A549 (cell line): ENCODE data around the gene TMEM247. TPM values are rescaled to one million over a fixed set of nuclear protein-coding genes. Genes with fewer than 3 reads are reported as not detected.

Experiments
- ATAC-seq, 2 experiments: fragments of 200-7000 bp in 1 of 2; fragments of >200 bp in 1 of 2; cut with Nextera tagmentation in 1 of 2; cut with Tn5 transposase in 1 of 2; 3 replicates each; pipeline versions ENCODE4 v1.8.0 to v1.9.1; 2018 to 2020; ENCODE audit warnings: mild to moderate bottlenecking in 1 of 2, moderate library complexity in 1 of 2
- CTCF ChIA-PET: fragments of 300-600 bp; sonication (Branson Sonifier 250); formaldehyde crosslinking; extraction: SDS; loops from one replicate; lab custom pipeline; 2021; ENCODE audit warnings: antibody characterized with exemption, inconsistent platforms; lab: Yijun Ruan, JAX
- POLR2A ChIA-PET: fragments of 350-600 bp; formaldehyde crosslinking; extraction: SDS; loops from one replicate; lab custom pipeline; 2021; ENCODE audit warnings: antibody characterized with exemption, inconsistent platforms; lab: Yijun Ruan, JAX
- DNase-seq, 2 experiments: peaks; one replicate each; pipeline versions ENCODE4 v3.0.0 to v3.0.0-alpha.2; 2011 to 2016; ENCODE audit warnings: low read depth in 1 of 2, low spot score in 1 of 2
- FAIRE-seq: peaks from 2 replicates; lab custom pipeline; 2011; peaks lifted over from hg19 to GRCh38; lab: Jason Lieb, UNC
- H3K27ac ChIP-seq, 2 experiments: fragments of >200 bp; sonication (Bioruptor Twin); formaldehyde crosslinking; 3 replicates each; pipeline ENCODE4 v1.5.1; 2016 to 2017
- H3K4me1 ChIP-seq: fragments of >200 bp; sonication (Bioruptor Twin); formaldehyde crosslinking; 3 replicates; pipeline ENCODE4 v1.6.1; 2016
- H3K4me2 ChIP-seq: fragments of >200 bp; sonication (Bioruptor Twin); formaldehyde crosslinking; 3 replicates; pipeline ENCODE4 v1.6.1; 2016
- H3K4me3 ChIP-seq: fragments of >200 bp; sonication (Bioruptor Twin); formaldehyde crosslinking; 3 replicates; pipeline ENCODE4 v1.5.1; 2016
- H3K9me3 ChIP-seq: fragments of >200 bp; sonication (Bioruptor Twin); formaldehyde crosslinking; 3 replicates; pipeline ENCODE4 v1.6.1; 2016
- CBX8 ChIP-seq: fragments of 200-600 bp; sonication (generic); IDR thresholded peaks from 2 replicates; pipeline ENCODE4 v1.6.1; 2016
- CTCF ChIP-seq: fragments of >200 bp; sonication (Bioruptor Twin); formaldehyde crosslinking; IDR thresholded peaks from 3 replicates; pipeline ENCODE4 v1.5.1; 2016
- FOSB ChIP-seq: fragments of 250-450 bp; sonication (Bioruptor Pico); IDR thresholded peaks from 2 replicates; pipeline ENCODE4 v1.5.0; 2020; ENCODE audit warnings: mild to moderate bottlenecking, moderate library complexity
- FOXS1 ChIP-seq: fragments of 250-450 bp; sonication (Bioruptor Pico); IDR thresholded peaks from 2 replicates; pipeline ENCODE4 v1.5.0; 2020; ENCODE audit warnings: mild to moderate bottlenecking, moderate library complexity
- GATA3 ChIP-seq: IDR thresholded peaks from 2 replicates; pipeline ENCODE4 v1.6.1; 2012; ENCODE audit warnings: borderline replicate concordance
- HMGXB4 ChIP-seq: fragments of 250-450 bp; sonication (Bioruptor Pico); IDR thresholded peaks from 2 replicates; pipeline ENCODE4 v1.5.0; 2021; ENCODE audit warnings: mild to moderate bottlenecking, moderate library complexity, borderline replicate concordance
- HOXB5 ChIP-seq: fragments of 250-450 bp; sonication (Bioruptor Pico); IDR thresholded peaks from 2 replicates; pipeline ENCODE4 v1.5.0; 2020; ENCODE audit warnings: mild to moderate bottlenecking, moderate library complexity
- KDM1A ChIP-seq: fragments of 200-600 bp; sonication (generic); IDR thresholded peaks from 2 replicates; pipeline ENCODE4 v1.6.1; 2016; ENCODE audit warnings: low read depth, mild to moderate bottlenecking
- MAX ChIP-seq: IDR thresholded peaks from 2 replicates; pipeline ENCODE4 v1.6.1; 2012
- MAZ ChIP-seq: fragments of 150-350 bp; IDR thresholded peaks from 2 replicates; pipeline ENCODE4 v1.6.1; 2014; ENCODE audit warnings: antibody characterized with exemption, low read depth, low read length, borderline replicate concordance
- NFE2L2 ChIP-seq: fragments of 150-350 bp; conservative IDR thresholded peaks from 2 replicates; pipeline ENCODE4 v1.6.1; 2014; ENCODE audit warnings: low read length
- PHF8 ChIP-seq: fragments of 200-600 bp; sonication (generic); IDR thresholded peaks from 2 replicates; pipeline ENCODE4 v1.6.1; 2016; ENCODE audit warnings: low read depth, mild to moderate bottlenecking, antibody characterized with exemption, moderate library complexity, borderline replicate concordance
- REST ChIP-seq: fragments of 200-600 bp; sonication (generic); IDR thresholded peaks from 2 replicates; pipeline ENCODE4 v1.6.1; 2016; ENCODE audit warnings: antibody characterized with exemption, mild to moderate bottlenecking, moderate library complexity
- RNF2 ChIP-seq: fragments of 200-600 bp; sonication (generic); IDR thresholded peaks from 2 replicates; pipeline ENCODE4 v1.6.1; 2016; ENCODE audit warnings: low read depth, mild to moderate bottlenecking, antibody characterized with exemption, moderate library complexity, borderline replicate concordance
- SREBF2 ChIP-seq: fragments of 450-650 bp; IDR thresholded peaks from 2 replicates; pipeline ENCODE4 v1.6.1; 2014; ENCODE audit warnings: mild to moderate bottlenecking, moderate library complexity
- TFCP2L1 ChIP-seq: fragments of 250-450 bp; sonication (Bioruptor Pico); IDR thresholded peaks from 2 replicates; pipeline ENCODE4 v1.5.0; 2021; ENCODE audit warnings: mild to moderate bottlenecking
- ZC3H11A ChIP-seq: fragments of 450-650 bp; IDR thresholded peaks from 2 replicates; pipeline ENCODE4 v1.6.1; 2014; ENCODE audit warnings: antibody characterized with exemption, mild to moderate bottlenecking
- WGBS: methylation state at CpG from one replicate; pipeline ENCODE4 v1.1.6; 2017; ENCODE audit errors: missing lambda C conversion rate; 5-methylcytosine and 5-hydroxymethylcytosine counted together
- polyA plus RNA-seq, 4 experiments: library from polyadenylated mRNA; depleted of rRNA in 3 of 4; stranded (reverse); fragments of >200 nt; fragmentation: RNase III in 1 of 4; extraction: RNeasy Plus Mini Kit Qiagen cat#74134 plus additional on column Dnase treatment in 1 of 4; gene quantifications; 2 replicates in 3 of 4; 3 replicates in 1 of 4; pipeline ENCODE4 v1.2.3, GENCODE V29; 2011 to 2017
- small RNA-seq, 6 experiments: library from RNA; depleted of rRNA; stranded (forward); fragments of <200 nt; gene quantifications; one replicate each; pipeline ENCODE3, GENCODE V24; 2012

Gene TMEM247
- polyA plus RNA-seq, 2 of the 4 experiments (the other 2 are of a cell fraction), result not detected

GRCh38 chr2:46530639-46531038 lies 51.3 kb downstream of the TMEM247 start:
- no peak for ATAC-seq
- 82% methylated on average over 7 of the region's 7 CpGs for WGBS
- CTCF ChIA-PET, result interaction anchor here (1.2 to 1.3 kb wide), 3 partner anchors 8 to 26 kb away, joined by 4 to 6 read pairs (median 4); no protein-coding TSS in a partner anchor
- POLR2A ChIA-PET, result no interaction called here
- TF ChIP-seq HOXB5 (CRISPR knock-in tag) (no peak), CTCF (no peak), TFCP2L1 (CRISPR knock-in tag) (no peak), MAX (no peak)
- Histone ChIP-seq H3K4me2 (no peak overlapping the region), H3K9me3 (no peaks in the 10 kb centered on the region), H3K4me1 (no peaks in the 10 kb centered on the region), H3K4me3 (no peak overlapping the region), H3K27ac (no peak overlapping the region)
- no peak for FAIRE-seq
- DNase-seq, result no peak

GRCh38 chr2:46531863-46532262 lies 52.5 kb downstream of the TMEM247 start:
- ChIA-PET CTCF (interaction anchor here (0.7 to 0.9 kb wide), 2 partner anchors 43 to 357 kb away, joined by 3 to 5 read pairs; no protein-coding TSS in a partner anchor), POLR2A (no interaction called here)
- ATAC-seq (no peak), DNase-seq (no peak), FAIRE-seq (no peak)
- H3K4me2 ChIP-seq, result no peak overlapping the region
- no peaks in the 10 kb centered on the region for H3K9me3 ChIP-seq
- no peak overlapping the region for H3K27ac ChIP-seq
- H3K4me1 ChIP-seq, result no peaks in the 10 kb centered on the region
- no peak overlapping the region for H3K4me3 ChIP-seq
- no peak for TF ChIP-seq NFE2L2
- TF ChIP-seq SREBF2, result no peak
- no peak for TF ChIP-seq MAZ
- TF ChIP-seq KDM1A, result no peak
- TF ChIP-seq FOXS1, result no peak
- TF ChIP-seq PHF8, result no peak
- no peak for TF ChIP-seq REST
- TF ChIP-seq CBX8, result no peak
- no peak for TF ChIP-seq GATA3
- TF ChIP-seq HMGXB4 (CRISPR knock-in tag), result no peak
- TF ChIP-seq FOSB, result no peak
- no peak for TF ChIP-seq RNF2
- no peak for TF ChIP-seq ZC3H11A

Small RNAs within 50 kb of the gene (small RNA-seq; reads per million reads assigned to genes)
- gene RN7SL817P, result 0 reads per million in 6 experiments

Other genes with a start within 250 kb of the TMEM247 start
- gene EPAS1, start 182.2 kb upstream of the TMEM247 start, polyA plus RNA-seq (2011; rRNA removed), result 143 and 150 TPM in 2 replicates
- gene EPAS1, start 182.2 kb upstream of the TMEM247 start, polyA plus RNA-seq (2017; fragmentation: RNase III; extraction: RNeasy Plus Mini Kit Qiagen cat#74134 plus additional on column Dnase treatment), result 111 to 128 TPM (median 122 TPM) in 3 replicates
- 94.5 and 100 TPM in 2 replicates for gene RHOQ, start 62.9 kb downstream of the TMEM247 start, polyA plus RNA-seq (2011; rRNA removed)
- 58.8 to 75.5 TPM (median 63.0 TPM) in 3 replicates for gene RHOQ, start 62.9 kb downstream of the TMEM247 start, polyA plus RNA-seq (2017; fragmentation: RNase III; extraction: RNeasy Plus Mini Kit Qiagen cat#74134 plus additional on column Dnase treatment)
- 32.4 and 45.6 TPM in 2 replicates for gene ATP6V1E2, start 63.0 kb downstream of the TMEM247 start, polyA plus RNA-seq (2011; rRNA removed)
- 18.6 to 22.7 TPM (median 19.1 TPM) in 3 replicates for gene ATP6V1E2, start 63.0 kb downstream of the TMEM247 start, polyA plus RNA-seq (2017; fragmentation: RNase III; extraction: RNeasy Plus Mini Kit Qiagen cat#74134 plus additional on column Dnase treatment)
- gene PIGF, start 137.5 kb downstream of the TMEM247 start, polyA plus RNA-seq (2011; rRNA removed), result 85.9 and 98.9 TPM in 2 replicates
- gene PIGF, start 137.5 kb downstream of the TMEM247 start, polyA plus RNA-seq (2017; fragmentation: RNase III; extraction: RNeasy Plus Mini Kit Qiagen cat#74134 plus additional on column Dnase treatment), result 53.8 to 56.2 TPM (median 54.9 TPM) in 3 replicates
- 21.9 and 31.1 TPM in 2 replicates for gene CRIPT, start 137.7 kb downstream of the TMEM247 start, polyA plus RNA-seq (2011; rRNA removed)
- 17.1 to 21.8 TPM (median 21.7 TPM) in 3 replicates for gene CRIPT, start 137.7 kb downstream of the TMEM247 start, polyA plus RNA-seq (2017; fragmentation: RNase III; extraction: RNeasy Plus Mini Kit Qiagen cat#74134 plus additional on column Dnase treatment)
- 36.3 and 37.6 TPM in 2 replicates for gene SOCS5, start 219.7 kb downstream of the TMEM247 start, polyA plus RNA-seq (2011; rRNA removed)
- 28.2 to 34.0 TPM (median 32.4 TPM) in 3 replicates for gene SOCS5, start 219.7 kb downstream of the TMEM247 start, polyA plus RNA-seq (2017; fragmentation: RNase III; extraction: RNeasy Plus Mini Kit Qiagen cat#74134 plus additional on column Dnase treatment)